MM.1S (cell line): ENCODE data around the gene SLC6A13.

ENCODE experiments used
- DNase-seq: peaks from one replicate; pipeline ENCODE4 v3.0.0-alpha.2; 2015
- H2AFZ ChIP-seq: fragments of 300-600 bp; sonication (generic); 2 replicates; pipeline ENCODE4 v1.6.0; 2016; ENCODE audit warnings: antibody characterized with exemption, low read length
- H3F3A ChIP-seq: fragments of 300-600 bp; sonication (generic); 2 replicates; pipeline ENCODE4 v1.6.1; 2016; ENCODE audit warnings: mild to moderate bottlenecking, antibody characterized with exemption, low read length, moderate library complexity, mixed read lengths; ENCODE audit not compliant: insufficient read depth
- H3K27ac ChIP-seq: fragments of 300-600 bp; sonication (generic); 2 replicates; pipeline ENCODE4 v1.5.1; 2016; ENCODE audit warnings: mild to moderate bottlenecking, low read length
- H3K27me3 ChIP-seq: fragments of 300-600 bp; sonication (generic); replicated peaks from 2 replicates; pipeline ENCODE4 v1.6.0; 2016; ENCODE audit warnings: low read length; ENCODE audit not compliant: insufficient read depth
- H3K36me3 ChIP-seq: fragments of 300-600 bp; sonication (generic); replicated peaks from 2 replicates; pipeline ENCODE4 v1.6.1; 2016; ENCODE audit warnings: mild to moderate bottlenecking, low read length, mixed read lengths; ENCODE audit not compliant: insufficient read depth
- H3K4me1 ChIP-seq: fragments of 300-600 bp; sonication (generic); 2 replicates; pipeline ENCODE4 v1.6.1; 2016; ENCODE audit warnings: low read length, mixed read lengths
- H3K4me2 ChIP-seq: fragments of 300-600 bp; sonication (generic); 2 replicates; pipeline ENCODE4 v1.6.0; 2016; ENCODE audit warnings: low read depth, low read length
- H3K4me3 ChIP-seq: fragments of 300-600 bp; sonication (generic); 2 replicates; pipeline ENCODE4 v1.5.1; 2016; ENCODE audit warnings: low read length, mixed read lengths
- H3K79me2 ChIP-seq: fragments of 300-600 bp; sonication (generic); 2 replicates; pipeline ENCODE4 v1.6.1; 2016; ENCODE audit warnings: mixed run types, low read length, mixed read lengths
- H3K9ac ChIP-seq: fragments of 300-600 bp; sonication (generic); 2 replicates; pipeline ENCODE4 v1.6.1; 2016; ENCODE audit warnings: low read length, mixed read lengths
- H3K9me2 ChIP-seq: fragments of 300-600 bp; sonication (generic); replicated peaks from 2 replicates; pipeline ENCODE4 v1.6.1; 2016; ENCODE audit warnings: mild to moderate bottlenecking, low read length, mixed read lengths; ENCODE audit not compliant: insufficient read depth
- H3K9me3 ChIP-seq: fragments of 300-600 bp; sonication (generic); replicated peaks from 2 replicates; pipeline ENCODE4 v1.6.1; 2016; ENCODE audit warnings: mild to moderate bottlenecking, low read length, mixed read lengths; ENCODE audit not compliant: insufficient read depth
- H4K20me1 ChIP-seq: fragments of 300-600 bp; sonication (generic); 2 replicates; pipeline ENCODE4 v1.6.1; 2016; ENCODE audit warnings: mild to moderate bottlenecking, low read length, moderate library complexity, mixed read lengths; ENCODE audit not compliant: insufficient read depth
- EZH2 ChIP-seq: fragments of 300-600 bp; sonication (generic); optimal IDR thresholded peaks from 2 replicates; pipeline ENCODE3; 2017; ENCODE audit warnings: low read depth, mild to moderate bottlenecking, antibody characterized with exemption, low read length, mixed read lengths
- EZH2phosphoT487 ChIP-seq: fragments of 300-600 bp; sonication (generic); IDR thresholded peaks from 2 replicates; pipeline ENCODE4 v1.6.1; 2018; ENCODE audit warnings: antibody characterized with exemption, low read length
- TF ChIP-seq, protein P1 (sequence below): fragments of 300-600 bp; sonication (generic); IDR thresholded peaks from 2 replicates; pipeline ENCODE4 v1.5.1; 2016; ENCODE audit warnings: antibody characterized with exemption, low read length, mixed read lengths

SLC6A13 gene

DNA sequence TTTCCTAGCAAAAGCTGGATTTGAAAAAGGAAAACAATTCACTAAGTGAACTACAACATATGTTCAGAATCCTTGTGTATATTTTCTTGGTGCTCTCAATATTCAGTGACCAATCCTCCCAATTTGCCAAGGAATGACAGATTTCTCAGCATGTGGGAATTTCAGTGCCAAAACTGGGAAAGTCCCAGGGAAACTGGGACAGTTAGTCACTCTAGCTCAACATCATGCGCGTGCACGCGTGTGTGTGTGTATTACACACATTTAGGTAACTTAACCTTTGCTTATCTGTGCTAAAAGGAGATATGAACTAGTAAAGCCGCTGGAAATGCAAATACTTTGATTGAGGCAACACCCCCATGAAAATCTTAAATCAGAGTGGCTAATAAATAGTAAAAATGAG, 26.1 kb upstream of the SLC6A13 start:
- Histone ChIP-seq H4K20me1 (no peaks in the 10 kb centered on the region), H3K9me3 (no peaks in the 10 kb centered on the region), H3K9me2 (no peaks in the 10 kb centered on the region), H2AFZ (no peak overlapping the region), H3K27ac (no peak overlapping the region), H3K36me3 (peaks cover 27% of the 10 kb centered on the region), H3K9ac (no peak overlapping the region), H3K27me3 (no peaks in the 10 kb centered on the region), H3K79me2 (no peaks in the 10 kb centered on the region), H3K4me1 (no peaks in the 10 kb centered on the region), H3K4me3 (no peak overlapping the region), H3K4me2 (no peak overlapping the region), H3F3A (no peaks in the 10 kb centered on the region)
- TF ChIP-seq EZH2 (no peak), EZH2phosphoT487 (no peak)
- TF ChIP-seq, protein P1, sequence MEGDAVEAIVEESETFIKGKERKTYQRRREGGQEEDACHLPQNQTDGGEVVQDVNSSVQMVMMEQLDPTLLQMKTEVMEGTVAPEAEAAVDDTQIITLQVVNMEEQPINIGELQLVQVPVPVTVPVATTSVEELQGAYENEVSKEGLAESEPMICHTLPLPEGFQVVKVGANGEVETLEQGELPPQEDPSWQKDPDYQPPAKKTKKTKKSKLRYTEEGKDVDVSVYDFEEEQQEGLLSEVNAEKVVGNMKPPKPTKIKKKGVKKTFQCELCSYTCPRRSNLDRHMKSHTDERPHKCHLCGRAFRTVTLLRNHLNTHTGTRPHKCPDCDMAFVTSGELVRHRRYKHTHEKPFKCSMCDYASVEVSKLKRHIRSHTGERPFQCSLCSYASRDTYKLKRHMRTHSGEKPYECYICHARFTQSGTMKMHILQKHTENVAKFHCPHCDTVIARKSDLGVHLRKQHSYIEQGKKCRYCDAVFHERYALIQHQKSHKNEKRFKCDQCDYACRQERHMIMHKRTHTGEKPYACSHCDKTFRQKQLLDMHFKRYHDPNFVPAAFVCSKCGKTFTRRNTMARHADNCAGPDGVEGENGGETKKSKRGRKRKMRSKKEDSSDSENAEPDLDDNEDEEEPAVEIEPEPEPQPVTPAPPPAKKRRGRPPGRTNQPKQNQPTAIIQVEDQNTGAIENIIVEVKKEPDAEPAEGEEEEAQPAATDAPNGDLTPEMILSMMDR = no peak
- no peak for DNase-seq

DNA sequence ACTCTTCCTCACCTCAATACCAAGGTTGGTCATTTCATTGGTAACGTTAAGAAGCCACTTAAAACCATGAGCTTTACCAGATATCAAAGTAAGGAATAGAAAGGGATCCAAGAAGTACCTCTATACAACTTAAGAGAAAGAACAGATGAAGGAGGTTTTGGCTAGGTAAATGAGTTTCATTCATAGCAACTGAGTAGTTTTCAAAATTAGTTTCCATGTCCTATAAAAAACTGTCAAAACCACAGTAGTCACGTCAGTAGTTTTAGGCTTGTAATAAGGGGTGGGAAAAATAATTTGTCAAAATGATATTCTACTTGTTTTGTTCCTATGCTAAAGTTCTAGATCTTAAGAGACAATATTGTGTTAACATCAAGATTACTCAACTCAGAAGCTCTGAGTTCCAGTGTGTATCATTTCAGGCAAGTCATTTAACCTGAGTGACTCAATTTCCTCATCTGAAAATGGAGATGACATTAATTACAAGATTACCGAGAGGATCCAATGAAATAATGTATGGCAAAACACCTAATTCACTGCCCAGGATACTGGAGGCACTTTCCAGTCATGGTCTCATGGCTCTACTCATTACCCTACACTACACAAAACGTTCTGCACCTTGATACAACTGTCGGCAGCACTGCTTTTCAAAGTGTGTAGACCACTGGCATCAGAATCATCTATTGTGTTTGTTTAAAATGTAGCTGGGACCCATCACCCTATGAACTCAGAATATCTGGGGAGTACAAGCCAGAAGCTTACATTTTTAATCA, 24.1 kb upstream of the SLC6A13 start:
- Histone ChIP-seq H3K4me2 (no peak overlapping the region), H3K36me3 (peaks cover 16% of the 10 kb centered on the region), H3K4me3 (no peak overlapping the region), H3K4me1 (no peaks in the 10 kb centered on the region), H3K79me2 (no peaks in the 10 kb centered on the region), H2AFZ (no peak overlapping the region), H3F3A (no peaks in the 10 kb centered on the region), H3K9me3 (no peaks in the 10 kb centered on the region), H3K9me2 (no peaks in the 10 kb centered on the region), H3K27me3 (no peaks in the 10 kb centered on the region), H4K20me1 (no peaks in the 10 kb centered on the region), H3K27ac (no peak overlapping the region), H3K9ac (no peak overlapping the region)
- TF ChIP-seq EZH2 (no peak), EZH2phosphoT487 (no peak)
- TF ChIP-seq, protein P1 = no peak
- DNase-seq = no peak

DNA sequence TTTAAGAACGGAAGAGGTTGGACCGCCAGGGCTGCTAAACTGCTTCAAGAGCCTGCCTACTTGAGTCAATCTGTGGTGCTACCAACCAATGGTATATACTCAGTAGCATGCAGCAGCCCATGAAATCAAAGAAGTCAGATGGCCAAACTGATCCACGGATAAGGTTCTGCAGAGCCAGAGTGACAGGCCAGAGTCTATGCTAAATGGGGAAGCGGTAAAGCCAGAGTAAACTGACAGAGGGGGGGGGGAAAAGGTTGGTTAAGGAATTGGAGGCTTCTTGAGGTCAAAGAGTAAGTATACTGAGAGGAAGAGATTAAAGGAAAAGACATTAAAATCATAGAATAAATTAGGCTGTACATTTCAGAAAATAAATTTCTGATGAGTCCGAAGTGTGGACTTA, 15.4 kb upstream of the SLC6A13 start:
- H3K27ac ChIP-seq = no peak overlapping the region
- no peaks in the 10 kb centered on the region; the same call in 1 of the 2 replicates for H3K36me3 ChIP-seq
- H3F3A ChIP-seq = no peaks in the 10 kb centered on the region
- no peaks in the 10 kb centered on the region for H3K79me2 ChIP-seq
- H3K4me2 ChIP-seq = no peak overlapping the region
- H4K20me1 ChIP-seq = no peaks in the 10 kb centered on the region
- TF ChIP-seq EZH2phosphoT487 (no peak), EZH2 (no peak)
- TF ChIP-seq, protein P1 = no peak
- no peaks in the 10 kb centered on the region for H3K9me2 ChIP-seq
- H2AFZ ChIP-seq = no peak overlapping the region
- H3K9ac ChIP-seq = no peak overlapping the region
- no peaks in the 10 kb centered on the region for H3K27me3 ChIP-seq
- no peak for DNase-seq
- H3K9me3 ChIP-seq = no peaks in the 10 kb centered on the region
- no peak overlapping the region for H3K4me3 ChIP-seq
- no peaks in the 10 kb centered on the region for H3K4me1 ChIP-seq
